Activated effector memory CD4-positive, alpha-beta T cell treated with anti-CD3 and anti-CD28 coated beads, Interleukin-2, amount 50 U/mL, for 16 hours (primary cell): ENCODE measurements around the gene GATAD2A.

Experiments used
- DNase-seq: peaks from one replicate; pipeline ENCODE4 v3.0.0-alpha.2; 2020

The GATAD2A gene

DNA sequence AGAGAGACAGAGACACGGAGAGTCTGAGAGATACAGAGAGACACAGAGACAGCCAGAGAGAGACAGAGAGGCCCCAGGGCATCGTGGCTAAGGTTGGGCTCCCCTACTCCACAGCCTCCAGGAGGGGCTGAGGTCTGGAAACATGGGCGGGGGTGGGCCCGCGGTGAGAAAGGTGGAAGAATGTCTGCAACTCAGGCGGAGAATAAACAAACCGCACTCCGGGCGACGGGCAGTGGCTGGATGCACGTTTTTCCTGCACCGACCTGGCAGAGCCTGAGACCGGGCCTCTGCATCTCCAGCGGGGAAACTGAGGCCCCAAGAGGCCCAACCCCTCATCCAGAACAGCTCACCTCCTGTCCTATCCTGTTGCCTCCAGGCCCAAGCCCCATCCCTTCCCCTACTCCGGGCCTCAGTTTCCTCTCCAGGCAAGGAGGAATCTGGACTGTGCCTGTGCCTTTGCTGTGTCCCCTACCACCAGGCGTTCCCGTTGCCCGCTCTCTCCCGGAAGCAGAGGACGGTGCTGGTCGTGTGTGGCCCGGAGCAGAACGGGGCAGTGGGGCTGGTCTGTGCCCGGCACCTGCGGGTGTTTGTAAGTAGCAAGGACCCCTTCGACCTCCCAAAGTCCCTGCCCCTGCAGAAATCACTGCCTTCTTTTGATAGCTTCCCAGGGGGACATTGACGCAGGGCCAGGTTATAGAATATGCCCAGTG lies 129.2 kb downstream of the GATAD2A start:
- no peak for DNase-seq

DNA sequence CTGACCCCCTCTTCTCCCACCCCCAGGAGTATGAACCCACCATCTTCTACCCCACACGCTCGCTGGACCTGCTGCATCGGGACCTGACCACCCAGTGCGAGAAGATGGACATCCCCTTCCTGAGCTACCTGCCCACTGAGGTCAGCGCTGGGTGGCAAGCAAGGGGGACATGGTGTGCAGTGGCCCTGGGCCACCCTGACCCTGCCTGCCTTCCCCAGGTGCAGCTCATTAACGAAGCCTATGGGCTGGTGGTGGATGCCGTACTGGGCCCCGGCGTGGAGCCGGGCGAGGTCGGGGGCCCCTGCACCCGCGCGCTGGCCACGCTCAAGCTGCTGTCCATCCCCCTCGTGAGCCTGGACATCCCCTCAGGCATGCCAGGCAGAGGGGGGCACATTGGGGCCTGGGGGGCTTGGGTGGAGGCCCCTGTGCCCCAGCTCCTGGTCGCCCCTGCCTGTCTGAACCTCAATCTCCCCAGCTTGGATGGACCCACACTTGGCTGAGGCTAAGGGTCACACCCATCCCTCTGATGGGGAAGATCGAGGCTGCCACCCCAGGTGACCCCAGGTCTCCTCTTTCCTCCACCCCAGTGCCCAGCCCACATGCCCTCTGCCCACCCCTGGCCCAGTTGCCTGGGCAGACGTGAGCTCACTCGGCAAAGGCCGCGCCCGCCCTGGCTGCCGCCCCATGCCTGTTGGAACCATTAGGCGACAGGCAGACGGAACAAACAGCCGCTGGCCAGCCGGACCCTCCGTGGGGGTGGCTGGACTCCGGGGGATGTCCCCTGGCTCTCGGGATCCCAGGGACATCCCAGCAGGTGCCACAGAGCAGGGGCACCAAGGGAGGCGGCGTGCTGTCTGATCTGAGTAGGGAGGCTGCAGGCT lies 130.1 kb downstream of the GATAD2A start:
- DNase-seq = no peak

DNA sequence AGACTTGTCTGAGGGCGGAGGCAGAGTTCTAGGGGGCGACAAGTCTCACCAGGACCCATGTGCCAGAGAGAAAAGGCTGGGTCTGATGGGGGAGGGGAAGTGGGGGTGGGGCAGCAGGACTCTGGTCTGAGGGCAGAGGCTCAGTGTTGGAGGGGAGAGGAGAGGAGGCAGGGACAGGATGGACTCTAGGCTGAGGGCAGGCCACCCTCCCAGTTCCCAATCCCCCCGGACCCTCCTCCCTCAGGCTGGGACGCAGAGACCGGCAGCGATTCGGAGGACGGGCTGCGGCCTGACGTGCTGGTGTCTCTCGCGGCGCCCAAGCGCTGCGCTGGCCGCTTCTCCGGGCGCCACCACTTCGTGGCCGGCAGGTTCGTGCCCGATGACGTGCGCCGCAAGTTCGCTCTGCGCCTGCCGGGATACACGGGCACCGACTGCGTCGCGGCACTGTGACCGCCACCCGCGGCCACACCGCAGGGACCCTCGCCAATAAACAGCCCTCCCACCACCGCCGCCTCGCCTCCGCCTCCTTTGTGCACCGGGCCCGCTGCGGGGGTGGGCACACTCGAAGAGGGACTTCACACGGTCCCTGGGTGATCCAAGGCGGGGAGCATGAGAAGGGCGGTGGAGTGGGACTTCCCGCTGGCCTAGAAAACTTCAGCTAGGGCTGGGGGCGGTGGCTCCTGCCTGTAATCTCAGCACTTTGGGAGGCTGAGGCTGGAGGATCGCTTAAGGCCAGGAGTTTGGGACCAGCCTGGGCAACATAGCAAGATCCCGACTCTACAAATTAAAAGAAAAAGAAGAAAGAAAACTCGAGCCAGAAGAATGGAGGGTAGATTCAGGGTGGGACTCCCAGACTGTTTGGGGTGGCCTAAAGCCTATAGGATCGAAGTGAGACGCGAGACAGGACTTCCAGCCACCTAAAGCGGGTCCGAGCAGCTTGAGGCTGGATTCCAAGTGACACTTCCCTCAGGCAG lies 131.9 kb downstream of the GATAD2A start:
- peak; percentile 70 for DNase-seq

DNA sequence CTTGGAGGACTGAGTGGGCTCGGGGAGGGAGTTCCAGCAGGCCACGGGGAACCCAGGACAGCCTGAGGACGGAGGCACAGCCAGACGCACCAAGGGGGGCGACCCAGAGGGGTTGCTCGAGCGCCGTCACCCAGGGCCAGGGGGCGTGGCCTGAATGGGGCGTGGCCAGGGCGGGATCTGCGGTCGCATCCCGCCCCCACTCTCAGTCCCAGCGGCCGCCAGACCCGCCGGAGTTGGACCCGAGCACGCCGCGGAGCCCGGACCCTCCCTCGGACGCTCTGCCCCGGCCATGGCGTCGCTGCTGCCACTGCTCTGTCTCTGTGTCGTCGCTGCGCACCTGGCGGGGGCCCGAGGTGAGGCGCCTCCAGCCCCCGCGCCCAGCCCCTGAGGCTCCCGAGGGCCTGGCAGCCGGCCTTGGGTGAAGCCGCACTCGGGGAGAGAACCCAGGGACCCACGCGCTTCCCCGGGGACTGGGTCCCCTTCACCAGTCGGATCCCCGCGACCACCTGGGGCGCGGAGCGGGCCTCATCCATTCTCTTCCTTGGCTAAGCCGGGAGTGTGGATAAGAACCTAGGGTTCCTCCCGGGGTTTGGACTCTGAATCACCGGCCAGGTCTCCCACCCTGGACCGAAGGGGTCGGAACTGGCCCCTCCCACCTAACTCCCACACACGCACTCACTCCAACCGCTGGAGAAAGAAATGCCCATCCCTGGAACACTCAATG lies 132.7 kb downstream of the GATAD2A start, which contains the start of gene CILP2:
TSS of gene CILP2 (plus strand) at position 205 of the 724 bp plus-strand sequence. CDS start at position 290, 85 bp downstream.
- peak; percentile 79 for DNase-seq

DNA sequence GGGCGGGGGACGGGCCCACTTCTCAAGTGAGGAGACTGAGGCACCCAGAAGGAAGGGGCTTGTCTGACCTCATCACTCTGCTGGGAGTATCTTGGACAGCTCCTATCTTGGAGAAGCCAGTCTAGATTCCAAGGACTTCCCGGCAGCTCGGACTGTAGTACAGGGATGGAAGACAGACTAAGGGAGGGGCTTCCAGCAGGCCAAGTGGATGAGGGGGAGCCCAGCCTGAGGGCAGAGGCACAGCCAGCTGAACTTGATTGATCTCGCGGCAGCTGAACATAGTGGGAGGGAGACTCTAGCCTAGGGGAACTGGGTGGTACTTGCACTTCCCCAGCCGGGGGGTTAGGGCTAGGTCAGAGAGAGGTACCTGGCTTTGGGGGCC lies 133.3 kb downstream of the GATAD2A start:
- DNase-seq = no peak

DNA sequence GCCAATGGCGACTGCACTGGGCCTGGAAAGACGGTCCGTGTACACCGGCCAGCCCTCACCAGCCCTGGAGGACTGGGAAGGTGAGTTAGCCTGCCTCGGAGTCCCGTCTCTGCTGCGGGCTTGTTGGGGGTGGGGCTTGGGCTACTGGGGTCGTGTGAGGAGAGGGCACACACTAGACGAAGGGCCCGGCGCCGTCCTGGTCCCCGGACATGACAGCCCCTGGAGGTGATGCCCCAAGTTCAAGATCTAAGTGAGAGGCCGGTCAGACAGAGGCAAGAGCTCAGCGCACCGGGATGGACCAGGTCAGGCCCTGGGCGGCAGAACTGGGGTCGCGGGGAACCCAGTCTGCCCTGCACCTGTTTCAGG lies 134.2 kb downstream of the GATAD2A start:
- DNase-seq = no peak

DNA sequence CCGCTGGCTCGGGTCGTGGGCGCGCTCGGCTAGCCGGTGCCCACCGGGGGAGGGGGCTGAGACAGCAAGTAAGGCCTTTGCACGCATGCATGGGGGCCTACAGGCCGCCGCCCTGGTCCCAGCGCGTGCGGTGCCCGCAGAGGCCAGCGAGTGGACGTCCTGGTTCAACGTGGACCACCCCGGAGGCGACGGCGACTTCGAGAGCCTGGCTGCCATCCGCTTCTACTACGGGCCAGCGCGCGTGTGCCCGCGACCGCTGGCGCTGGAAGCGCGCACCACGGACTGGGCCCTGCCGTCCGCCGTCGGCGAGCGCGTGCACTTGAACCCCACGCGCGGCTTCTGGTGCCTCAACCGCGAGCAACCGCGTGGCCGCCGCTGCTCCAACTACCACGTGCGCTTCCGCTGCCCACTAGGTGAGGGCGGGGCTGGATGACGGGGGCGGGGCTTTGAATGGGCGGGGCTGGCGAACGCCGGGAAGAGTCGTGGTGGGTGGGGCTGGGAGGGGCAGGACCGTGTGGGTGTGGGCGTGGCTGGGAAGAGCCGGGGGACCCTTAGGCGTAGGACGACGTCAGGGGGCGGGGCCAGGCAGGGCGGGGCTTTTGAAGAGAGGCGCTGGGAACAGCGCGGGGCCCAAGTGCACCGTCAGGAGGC lies 134.7 kb downstream of the GATAD2A start:
- DNase-seq = peak; percentile 86

DNA sequence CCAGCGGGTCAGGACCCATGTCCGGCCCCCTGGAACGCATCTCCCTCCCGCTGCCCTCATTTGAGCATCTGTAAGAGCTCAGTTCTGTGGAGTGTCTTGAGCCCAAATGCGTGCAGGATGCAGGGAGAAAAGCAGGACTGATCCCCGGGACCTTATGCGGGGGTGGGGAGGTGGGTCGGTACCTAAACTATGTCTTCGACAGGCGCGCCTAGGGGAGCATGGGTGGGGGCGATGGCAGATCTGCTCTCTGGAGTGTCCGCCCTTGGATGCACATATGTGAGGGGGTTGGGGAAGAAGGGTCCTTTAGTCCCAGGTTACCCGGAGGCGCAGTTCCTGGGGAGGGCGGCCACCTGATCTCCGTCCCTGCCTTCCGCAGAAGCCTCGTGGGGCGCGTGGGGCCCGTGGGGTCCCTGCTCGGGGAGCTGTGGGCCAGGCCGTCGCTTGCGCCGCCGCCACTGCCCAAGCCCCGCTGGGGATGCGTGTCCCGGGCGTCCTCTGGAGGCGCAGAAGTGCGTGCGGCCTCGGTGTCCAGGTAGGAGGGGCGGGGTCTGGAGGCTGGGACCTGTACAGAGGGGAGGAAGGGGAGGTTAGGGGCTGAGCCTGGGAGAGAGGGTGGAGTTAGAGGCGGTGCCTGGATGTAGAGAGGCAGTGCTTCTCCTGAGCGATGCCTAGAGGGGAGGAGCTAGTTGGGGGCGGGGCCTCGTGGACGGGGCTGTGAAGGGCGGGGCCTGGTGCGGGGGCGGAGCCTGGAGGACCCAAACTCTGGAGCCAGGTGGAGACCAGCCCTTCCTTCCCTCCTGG lies 135.4 kb downstream of the GATAD2A start:
- peak; percentile 90 for DNase-seq

DNA sequence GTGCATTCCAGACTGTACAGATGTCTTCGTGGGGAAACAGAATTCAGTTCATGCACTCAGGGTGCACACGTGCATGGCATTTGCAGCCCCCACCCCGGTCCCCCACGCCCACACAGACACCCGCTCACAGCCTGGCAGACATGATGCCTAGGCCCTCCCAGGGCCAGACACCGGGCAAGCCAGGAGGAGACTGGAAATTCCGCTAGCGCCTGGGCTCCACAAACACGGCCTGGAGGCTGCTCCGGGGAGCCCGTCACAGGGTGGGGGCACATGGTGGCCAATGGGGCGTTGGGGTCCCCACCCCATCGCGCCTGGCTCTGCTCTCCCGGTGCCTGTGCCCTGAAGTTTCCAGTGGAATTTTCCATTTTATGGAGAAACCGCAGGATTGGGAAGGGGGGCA lies 136.1 kb downstream of the GATAD2A start:
- DNase-seq = no peak

DNA sequence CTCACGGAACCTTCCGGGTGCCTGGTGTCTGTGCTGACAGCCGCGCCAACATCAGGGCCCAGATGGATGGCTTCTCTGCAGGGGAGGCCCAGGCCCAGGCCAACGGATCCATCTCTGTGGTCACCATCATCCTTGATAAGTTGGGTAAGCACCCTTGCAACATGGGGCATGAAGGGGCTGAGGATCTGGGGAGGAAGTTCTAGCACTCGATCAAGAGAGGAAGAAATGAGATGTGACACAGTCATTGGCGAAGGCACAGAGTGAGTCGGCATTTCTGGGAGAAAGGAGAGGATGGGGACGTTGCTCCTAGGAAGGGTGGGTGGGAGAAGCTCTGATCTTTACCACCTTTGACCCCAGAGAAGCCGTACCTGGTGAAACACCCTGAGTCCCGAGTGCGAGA lies 137.0 kb downstream of the GATAD2A start:
- no peak for DNase-seq

DNA sequence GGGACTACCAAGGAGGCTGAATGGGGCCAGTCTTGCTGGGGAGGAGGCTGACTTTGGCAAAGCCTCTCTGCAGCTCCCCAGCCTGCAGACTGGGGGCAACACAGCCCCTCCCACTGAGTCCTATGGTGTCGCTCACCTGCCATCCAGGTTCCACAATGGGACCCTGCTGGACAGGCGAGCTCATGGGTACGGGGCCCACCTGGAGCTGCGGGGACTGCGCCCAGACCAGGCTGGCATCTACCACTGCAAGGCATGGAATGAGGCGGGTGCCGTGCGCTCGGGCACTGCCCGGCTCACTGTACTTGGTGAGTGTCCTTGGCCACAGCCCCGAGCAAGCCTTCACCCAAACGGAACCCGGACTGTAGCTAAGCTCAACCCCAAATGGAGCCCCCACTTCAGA lies 137.6 kb downstream of the GATAD2A start:
- DNase-seq = no peak

DNA sequence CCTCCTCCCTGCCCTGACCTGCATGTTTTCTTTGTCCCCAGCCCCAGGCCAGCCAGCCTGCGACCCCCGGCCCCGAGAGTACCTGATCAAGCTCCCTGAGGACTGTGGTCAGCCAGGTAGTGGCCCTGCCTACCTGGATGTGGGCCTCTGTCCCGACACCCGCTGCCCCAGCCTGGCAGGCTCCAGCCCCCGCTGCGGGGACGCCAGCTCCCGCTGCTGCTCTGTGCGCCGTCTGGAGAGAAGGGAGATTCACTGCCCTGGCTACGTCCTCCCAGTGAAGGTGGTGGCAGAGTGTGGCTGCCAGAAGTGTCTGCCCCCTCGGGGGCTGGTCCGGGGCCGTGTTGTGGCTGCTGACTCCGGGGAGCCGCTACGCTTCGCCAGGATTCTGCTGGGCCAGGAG lies 138.2 kb downstream of the GATAD2A start:
- DNase-seq = no peak

DNA sequence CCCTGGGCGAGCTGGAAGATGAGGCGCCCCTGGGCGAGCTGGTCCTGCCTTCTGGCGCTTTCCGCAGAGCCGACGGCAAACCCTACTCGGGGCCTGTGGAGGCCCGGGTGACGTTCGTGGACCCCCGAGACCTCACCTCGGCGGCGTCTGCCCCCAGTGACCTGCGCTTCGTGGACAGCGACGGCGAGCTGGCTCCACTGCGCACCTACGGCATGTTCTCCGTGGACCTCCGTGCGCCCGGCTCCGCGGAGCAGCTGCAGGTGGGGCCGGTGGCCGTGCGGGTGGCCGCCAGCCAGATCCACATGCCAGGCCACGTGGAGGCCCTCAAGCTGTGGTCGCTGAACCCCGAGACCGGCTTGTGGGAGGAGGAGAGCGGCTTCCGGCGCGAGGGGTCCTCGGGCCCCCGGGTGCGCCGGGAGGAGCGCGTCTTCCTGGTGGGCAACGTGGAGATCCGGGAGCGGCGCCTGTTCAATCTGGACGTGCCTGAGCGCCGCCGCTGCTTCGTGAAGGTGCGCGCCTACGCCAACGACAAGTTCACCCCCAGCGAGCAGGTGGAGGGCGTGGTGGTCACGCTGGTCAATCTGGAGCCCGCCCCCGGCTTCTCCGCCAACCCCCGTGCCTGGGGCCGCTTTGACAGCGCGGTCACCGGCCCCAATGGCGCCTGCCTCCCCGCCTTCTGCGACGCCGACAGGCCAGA lies 138.9 kb downstream of the GATAD2A start:
- no peak for DNase-seq

DNA sequence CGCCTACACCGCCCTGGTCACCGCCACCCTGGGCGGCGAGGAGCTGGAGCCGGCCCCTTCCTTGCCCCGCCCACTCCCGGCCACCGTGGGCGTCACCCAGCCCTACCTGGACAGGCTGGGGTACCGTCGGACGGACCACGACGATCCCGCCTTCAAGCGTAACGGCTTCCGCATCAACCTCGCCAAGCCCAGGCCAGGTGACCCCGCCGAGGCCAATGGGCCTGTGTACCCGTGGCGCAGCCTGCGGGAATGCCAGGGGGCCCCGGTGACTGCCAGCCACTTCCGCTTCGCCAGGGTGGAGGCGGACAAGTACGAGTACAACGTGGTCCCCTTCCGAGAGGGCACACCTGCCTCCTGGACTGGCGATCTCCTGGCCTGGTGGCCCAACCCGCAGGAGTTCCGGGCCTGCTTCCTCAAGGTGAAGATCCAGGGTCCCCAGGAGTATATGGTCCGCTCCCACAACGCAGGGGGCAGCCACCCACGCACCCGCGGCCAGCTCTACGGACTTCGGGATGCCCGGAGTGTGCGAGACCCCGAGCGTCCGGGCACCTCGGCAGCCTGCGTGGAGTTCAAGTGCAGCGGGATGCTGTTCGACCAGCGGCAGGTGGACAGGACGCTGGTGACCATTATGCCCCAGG lies 139.6 kb downstream of the GATAD2A start:
- no peak for DNase-seq

DNA sequence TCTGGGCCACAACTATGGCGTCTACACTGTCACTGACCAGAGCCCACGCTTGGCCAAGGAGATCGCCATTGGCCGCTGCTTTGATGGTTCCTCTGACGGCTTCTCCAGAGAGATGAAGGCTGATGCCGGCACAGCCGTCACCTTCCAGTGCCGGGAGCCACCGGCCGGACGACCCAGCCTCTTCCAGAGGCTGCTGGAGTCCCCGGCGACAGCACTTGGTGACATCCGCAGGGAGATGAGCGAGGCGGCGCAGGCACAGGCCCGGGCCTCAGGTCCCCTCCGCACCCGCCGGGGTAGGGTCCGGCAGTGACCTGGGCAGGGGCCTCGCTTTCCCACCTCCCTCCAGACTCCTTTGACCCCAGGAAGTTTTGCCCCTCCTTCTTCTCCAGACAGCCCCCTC lies 140.2 kb downstream of the GATAD2A start:
- DNase-seq = no peak

DNA sequence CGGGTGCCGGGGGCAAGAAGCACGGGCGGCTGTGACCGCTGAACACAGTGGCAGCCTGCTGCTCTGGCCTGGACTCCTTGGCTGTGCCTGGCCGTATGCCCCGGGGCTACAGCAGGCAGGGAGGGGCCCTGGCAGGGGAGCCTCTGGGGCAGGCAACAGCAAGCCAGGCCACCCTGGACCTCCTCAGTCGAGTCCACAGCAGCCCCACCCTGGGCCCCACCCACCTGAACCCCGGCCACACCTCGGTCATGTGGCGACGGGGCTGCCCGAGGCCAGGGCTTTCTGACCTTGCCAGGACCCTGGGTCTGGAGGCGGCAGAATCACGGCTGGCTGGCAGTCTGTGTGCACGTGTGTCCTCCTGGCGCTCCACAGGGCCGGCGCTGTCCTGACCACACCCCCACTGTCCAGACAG lies 141.3 kb downstream of the GATAD2A start:
- no peak for DNase-seq

DNA sequence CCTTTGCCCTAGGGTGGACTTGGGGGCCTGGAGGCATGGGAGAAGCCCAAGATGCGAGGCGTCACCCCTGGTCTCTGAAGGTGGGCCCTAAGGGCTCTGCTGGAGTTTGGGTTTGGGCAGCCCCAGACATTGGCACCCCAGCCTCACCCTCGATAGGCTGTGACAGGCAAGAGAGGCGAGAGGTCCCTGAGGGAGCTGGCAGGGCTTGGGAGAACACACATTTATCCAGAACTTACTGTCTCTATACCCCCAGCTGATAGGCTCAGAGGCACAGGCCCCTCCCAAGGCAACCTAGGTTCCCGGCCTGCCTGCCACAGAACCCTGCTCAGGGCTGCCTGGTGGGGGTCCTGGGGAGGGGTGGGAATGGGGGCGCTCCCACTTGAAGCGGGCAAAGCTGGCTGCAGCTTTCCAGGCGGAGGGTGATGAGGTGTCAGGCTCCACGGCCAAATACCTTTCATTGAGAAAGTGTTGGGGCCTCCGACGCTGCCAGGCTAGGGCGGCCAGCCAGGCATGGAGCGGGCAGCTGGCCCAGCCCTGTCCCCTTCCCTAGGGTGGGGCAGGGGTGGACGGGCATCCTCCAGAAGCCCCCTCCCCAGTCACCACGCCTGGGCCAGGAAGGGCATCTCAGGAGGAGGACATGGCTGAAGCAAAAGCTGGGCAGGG lies 142.3 kb downstream of the GATAD2A start:
- DNase-seq = no peak

DNA sequence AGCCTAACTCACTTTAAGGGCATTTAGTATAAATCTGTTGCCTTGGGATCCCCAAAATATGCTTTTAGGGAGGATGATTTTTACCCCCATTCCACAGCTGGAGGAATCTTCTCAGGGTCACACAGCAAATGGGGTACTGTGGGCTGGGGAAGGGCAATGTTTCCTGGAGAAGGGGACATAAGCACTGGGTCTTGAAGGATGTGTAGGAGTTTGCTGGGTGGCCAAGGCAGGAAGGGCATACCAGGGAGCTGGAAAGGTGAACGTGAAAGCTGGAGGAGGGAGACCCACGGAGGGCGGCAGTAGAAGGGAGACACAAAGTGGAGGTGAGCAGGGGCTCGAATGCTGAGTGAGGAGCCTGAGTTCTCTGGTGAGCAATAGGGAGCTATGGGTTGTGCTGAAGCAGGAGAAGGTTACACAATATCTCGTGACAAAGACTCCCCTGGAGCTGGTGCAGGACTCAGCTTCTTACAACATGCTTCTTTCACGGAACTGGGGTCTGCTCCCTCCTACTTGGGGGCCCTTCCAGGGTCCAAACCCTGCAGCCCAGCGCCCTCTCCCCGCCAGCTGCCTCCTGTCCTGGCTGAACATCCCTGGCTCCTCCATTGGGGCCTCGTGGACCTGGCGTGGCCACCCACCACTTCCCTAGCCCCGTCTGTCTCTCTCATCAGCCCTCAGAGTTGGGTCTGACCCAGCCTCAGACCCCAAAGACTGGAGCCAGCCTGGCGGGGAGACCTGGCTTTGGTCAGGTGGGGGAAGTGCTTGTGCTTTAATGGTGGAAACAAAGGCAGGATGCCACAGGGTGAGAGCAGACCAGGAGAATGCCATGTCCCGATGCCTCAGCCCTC lies 143.7 kb downstream of the GATAD2A start:
- no peak for DNase-seq
